HG03135 (cell line): ENCODE measurements around the gene MSRB3.

Experiments
- ATAC-seq: cut with Tn5 transposase; IDR thresholded peaks from one replicate; pipeline ENCODE4 v1.9.1; 2021; ENCODE audit warnings: mild to moderate bottlenecking, moderate library complexity; ENCODE audit not compliant: unreplicated experiment

Gene MSRB3

DNA sequence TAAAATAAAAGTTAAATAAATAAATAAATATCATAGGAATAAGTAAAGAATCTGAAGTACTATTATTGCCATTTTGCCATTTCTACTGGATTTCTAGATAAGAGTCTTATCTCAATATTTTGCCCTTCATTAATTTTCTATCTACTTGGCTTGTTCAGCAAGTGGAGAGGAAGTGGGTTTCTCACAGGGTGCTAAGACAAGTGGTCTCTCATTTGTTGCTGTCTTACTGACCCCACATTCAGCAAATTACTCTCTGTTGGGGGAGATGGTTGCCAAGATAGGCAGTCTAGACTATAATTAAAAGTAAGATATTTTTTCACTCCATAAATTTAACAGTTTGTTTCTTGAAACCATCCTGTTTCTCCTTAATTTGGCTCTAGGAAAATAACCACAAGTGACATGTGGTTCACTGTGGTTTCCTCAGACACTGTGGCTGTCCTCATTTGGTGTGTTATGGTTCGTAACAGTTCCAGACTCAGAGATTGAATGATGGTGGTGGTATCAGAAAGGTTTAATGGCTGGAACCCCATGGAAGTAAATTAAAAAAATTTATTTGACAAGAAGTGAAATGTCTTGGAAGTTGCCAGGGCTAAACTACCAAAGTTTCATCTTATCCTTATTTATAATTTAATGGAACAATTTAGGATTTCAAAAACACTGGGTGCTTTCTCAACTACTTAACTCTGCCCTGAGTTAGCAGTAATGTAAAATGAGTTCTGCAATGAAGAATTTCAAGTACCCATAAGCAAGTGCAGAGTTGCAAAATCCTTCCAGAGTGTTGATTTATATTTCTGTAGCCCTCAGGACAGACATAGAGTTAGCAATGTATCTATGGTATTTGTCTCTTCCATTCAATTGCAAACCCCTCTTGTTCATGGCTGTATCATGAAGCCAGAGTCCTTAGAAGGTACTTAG, 214.8 kb downstream of the MSRB3 start:
- no peak for ATAC-seq

DNA sequence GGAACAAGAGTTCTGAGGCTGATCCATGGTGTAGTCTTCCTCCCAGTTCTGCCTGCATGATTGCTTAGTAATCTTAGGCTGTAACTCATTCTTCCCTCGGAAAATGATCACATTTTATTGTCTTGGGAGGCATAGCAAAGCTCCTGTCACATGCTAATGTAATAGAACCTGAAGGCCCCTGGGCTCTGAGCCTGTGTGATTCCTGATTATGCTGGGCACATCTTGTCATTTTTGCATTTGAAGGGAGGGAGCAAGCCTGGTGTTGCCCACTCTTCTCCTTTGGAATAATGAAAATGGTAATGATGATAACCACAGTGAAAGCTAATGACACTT, 215.4 kb downstream of the MSRB3 start:
- no peak for ATAC-seq

DNA sequence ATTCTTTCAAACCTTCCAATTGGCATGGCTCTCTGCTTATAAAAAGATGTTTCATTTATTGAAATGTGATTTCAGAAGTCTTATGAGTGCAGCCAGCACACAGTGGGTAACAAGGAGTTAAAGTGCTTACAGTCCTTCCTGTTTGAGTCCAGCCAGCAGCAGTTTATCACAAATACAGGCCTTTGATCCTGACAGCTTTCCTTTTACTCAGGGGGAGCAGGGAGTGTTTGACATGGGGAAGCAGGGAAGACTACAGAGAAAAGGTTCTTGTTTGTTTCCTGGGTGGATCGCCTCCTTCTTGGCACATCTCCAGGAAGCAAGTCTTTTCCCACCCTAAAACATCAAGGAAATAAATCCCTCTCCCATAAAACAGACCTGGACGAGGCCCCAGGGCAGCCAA, 216.1 kb downstream of the MSRB3 start:
- ATAC-seq, result no peak

DNA sequence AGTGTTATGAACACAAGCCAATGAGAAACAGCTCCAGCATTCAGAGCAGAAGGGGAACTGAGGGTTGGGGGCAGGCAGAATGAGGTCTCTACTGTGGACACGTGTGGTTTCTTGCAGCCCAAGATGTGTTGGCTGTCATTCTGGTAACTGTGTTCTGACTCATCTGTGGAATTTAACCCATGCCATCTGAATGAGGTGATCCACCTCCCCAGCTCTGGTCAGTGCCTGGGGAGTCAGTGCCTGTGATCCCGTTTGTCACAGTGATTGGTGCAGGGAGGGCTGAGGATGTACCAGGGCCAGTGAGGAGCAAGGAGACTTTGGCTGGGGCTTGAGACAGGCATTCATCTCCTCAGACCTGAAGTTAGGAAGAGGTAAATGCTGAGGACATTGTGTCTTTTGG, 216.8 kb downstream of the MSRB3 start:
- ATAC-seq, result no peak

DNA sequence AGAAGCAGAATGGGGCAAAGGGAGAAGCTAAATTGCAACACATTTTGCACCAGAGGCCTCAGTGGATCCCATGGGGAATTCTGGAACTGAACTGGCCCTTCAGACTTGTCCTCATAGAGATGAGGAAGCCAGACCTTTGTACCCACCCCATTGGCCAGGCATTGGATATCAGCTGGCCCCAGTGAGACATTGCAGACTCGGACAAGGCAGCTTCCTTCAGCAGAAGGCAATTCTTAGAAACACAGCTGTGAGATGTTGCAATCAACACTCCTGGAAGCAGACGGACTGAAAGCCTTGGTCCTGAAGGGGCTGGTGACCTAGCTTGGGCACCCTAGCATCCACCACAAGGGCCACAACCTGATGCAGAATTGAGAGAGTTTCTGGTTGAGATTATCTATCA, 218.1 kb downstream of the MSRB3 start:
- ATAC-seq, result no peak

DNA sequence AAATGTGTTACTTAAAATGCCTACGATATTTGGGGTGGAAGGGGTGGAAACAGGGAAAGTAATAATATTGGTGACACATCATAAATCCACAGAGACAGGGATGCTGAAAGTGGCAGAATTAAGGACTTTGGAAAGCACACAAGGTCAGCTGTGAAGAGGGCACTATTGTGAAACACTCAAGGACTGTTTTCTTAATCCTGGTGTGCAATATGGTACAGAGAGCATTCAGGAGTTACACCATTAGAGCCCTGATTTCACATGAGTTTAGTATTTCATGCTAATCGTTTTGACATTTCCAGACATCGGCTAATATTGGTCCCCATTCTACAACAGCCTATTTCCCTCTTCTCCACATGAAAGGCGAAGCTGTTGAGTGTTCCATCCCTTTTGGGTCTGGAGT, 219.2 kb downstream of the MSRB3 start:
- no peak for ATAC-seq

DNA sequence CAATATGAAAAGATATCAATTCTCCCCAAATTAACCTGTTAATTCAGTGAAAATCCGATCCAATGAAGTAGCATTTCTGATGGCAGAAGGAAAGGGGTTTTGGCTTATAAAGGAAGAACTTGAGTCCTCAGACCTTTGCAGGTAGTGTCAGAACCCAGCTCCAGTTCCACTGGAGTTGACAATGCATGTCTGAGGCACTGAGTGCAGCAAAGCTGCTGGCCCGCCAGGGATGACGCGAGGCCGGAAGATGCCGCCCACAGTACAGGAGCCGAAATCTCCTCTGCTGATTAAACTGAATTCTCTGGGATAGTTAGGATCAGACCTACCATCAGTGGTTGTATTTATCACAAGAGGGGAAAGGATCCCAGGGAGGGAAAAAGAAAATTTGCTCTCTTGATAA, 220.7 kb downstream of the MSRB3 start:
- no peak for ATAC-seq

DNA sequence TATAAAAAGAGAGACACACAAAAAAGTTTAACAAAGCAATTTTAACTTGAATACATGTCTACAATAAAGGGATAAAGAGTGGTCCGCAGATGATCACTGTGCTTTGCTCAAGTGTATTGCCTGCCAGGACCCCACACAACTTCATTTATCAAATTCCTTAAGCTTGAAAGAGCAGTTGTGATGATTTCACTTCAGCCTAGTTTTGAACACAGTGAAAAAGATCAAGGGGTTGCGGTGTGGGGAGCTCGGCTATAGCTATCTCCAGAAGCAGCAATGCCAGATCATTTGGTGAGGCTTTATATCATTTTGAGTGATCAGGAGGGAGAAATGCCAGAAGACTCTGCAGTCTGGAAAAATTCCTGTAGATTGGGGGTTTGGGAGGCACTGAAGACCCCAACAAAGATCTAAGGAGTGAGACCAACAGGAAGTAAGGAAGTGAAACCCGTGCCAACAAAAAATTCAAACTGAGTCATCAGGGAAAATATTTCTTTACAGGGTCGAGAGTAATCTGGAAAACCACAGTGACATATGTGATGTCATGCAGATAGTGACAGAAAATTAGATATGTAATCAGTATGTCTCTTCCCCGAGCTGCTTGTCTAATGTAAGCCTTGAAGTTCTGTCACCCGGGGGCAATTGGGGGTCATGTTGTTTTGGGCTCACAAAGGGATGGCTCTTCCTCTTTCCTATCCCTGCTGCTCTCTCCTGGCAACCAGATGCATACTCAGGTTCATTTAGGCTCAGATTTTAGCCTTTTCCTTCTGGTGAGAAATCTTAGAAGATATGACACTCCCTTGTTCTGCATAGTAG, 221.8 kb downstream of the MSRB3 start:
- ATAC-seq, result no peak

DNA sequence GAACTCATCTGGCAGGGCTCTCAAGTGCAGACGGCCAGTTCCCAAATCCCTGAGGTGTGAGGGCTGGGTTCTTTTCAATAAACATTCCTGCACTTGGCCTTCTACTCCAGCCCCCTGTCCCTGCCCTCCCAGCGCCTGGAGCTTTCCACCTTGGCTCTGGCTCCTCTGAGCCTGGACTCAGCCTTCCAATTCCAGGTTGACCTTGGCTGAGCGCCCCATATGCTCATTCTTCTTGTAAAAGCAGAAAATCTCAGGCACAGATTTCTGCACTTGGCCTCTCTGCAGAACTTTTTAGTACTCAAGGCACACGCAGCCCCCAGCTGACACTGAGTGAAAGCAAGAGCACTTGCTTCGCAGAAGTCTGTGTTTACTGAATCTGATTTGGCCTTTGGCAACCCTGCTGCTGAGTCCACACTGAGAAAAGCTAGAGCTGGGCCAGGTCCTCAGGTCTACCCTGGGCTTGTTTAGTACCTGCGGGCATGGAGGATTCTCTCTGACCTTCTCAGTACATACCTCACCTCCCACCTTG, 222.7 kb downstream of the MSRB3 start:
- ATAC-seq, result no peak

DNA sequence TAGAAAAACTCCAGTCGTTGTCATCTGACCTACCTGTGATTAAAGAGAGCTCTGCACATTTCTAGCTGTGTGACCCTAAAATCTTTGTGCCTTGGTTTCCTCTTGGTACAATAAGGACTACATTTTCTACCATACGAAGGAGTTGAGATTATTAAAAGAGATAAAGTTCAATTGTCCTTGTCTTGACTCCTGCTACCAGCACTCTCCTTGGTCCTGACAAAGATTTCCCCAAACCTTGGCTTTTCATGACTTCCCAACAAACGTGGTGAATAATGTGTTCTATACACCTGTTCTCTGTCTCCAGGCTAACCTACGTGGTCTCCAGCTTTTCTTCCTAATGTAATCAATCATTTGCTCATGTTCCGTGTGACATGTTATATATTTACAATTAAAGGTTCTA, 223.5 kb downstream of the MSRB3 start:
- ATAC-seq, result no peak

DNA sequence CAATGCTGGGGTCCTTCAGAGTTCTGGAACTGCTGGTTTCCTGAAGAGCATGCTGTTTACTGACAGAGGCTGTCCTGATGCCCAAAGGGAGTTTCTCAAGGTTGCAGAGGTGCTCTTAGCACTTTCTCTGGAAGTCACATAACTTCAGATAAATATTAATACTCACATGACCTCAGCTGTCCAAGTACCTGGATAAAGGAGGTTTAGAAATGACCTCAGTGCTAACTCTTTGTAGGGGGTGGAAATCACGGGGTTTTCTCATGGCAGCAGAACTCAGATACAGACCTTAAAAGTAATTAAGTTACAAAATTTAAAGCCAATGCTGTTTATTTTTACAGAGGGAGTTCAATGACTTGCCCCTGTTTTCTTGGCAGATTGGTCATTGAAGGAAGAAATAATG, 225.9 kb downstream of the MSRB3 start:
- ATAC-seq, result no peak

DNA sequence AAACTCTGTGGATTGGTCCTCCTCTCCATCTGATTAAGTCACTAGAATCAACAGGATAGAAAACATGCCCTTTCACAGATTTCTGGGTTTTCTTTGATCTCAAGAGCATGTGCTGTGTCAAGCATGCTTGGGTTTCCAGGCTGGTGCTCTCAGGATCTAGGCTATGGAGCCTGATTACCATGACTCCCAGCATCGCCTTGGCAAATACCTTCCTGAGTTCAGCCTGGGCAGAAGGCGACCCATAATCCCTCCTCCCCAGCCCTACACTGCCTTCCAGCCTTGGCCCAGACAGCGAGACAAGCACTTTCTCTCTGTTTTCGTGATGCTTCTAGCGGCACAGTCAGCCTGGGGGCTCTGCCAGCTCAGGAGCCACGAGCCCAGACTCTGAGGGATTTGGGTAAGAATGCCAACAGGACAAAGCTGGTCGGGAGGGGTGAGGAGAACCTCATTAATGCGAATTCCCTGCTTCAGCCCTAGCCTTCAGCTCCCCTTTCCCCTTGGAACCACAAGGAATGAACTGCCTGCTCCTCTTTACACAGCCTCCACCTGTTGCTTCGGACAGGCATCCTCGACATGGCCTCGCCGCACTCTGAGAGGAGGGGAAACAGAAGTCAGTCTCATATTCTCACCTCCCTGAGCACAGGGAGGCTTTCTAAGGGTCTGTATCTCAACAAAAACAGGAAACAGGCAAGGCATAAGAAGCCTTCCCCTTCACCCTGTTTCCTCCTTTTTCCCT, 227.1 kb downstream of the MSRB3 start:
- no peak for ATAC-seq

DNA sequence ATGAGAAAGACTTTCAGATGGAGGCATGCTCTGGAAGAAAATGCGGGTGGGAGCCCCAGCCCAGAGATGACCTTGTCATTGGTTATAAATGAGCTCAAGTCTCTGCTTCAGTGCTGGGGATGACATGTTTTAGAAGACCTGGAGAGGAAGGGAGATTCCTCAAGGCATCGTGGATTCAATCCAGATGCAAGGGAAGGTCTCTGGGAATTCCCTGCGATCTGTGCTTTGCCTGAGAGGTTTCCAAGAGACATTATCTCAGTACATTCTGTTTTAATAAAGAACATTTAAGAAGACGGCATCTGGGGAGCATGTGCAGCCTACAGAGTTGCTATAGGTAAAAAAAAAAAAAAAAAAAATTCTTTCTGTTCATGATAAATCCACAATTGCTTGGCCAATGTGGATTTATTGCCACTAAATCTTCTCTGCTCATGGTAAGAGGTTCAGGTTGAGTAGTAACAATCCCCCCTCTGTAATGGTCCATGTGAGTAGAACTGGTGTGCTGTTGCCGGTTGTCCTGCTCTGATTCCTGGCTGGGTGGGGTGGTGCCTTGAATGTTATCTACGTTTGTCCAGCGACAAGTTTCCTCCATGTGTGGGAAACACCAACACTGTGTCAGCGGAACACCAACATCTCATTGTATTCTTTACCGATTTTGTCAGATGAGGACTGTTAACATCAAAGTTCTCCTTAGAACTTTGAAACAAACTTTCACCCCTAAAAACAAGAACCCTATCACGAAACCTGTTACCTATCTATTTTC, 230.0 kb downstream of the MSRB3 start:
- ATAC-seq, result no peak

DNA sequence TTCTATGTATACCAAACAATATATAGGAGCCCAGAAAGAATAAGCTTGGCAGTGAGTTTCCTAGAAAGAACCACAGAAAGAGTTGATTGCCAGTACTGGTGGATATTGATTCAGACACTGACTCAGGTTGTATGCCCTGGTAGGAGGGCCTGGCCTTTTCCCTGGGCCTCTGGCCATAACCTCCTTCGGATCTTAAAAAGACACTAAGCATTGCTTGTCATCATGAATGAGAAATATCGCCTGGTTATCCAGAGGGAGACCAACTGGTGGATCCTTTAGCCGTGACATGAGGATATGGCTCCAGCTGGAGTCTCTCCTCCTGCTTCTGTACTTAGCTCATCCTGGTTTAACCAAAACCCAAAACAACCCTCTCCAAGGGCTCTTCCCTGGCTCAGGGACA, 231.5 kb downstream of the MSRB3 start:
- no peak for ATAC-seq

DNA sequence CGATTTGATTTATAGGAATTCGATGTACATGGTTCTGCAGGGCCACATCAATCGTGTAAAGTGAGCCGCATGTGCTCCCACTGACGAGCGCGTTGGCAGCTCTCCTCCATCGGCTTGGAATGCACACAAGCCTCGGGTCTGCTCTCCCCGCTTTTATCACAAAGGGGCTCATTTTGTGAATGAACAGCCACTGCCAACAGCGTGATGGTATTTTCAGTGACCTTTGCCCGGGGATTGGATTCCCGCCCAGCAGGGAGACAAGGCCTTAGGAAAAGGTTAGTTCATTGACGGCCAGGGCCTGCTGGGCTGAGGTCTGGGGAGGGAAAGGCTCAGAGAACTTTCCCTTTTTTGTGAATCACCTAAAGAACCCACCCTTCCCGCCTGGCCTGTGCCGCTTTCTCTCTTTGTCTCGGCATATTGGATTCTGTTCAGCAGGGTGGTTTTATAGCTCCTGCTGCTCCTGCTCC, 232.1 kb downstream of the MSRB3 start:
- no peak for ATAC-seq

DNA sequence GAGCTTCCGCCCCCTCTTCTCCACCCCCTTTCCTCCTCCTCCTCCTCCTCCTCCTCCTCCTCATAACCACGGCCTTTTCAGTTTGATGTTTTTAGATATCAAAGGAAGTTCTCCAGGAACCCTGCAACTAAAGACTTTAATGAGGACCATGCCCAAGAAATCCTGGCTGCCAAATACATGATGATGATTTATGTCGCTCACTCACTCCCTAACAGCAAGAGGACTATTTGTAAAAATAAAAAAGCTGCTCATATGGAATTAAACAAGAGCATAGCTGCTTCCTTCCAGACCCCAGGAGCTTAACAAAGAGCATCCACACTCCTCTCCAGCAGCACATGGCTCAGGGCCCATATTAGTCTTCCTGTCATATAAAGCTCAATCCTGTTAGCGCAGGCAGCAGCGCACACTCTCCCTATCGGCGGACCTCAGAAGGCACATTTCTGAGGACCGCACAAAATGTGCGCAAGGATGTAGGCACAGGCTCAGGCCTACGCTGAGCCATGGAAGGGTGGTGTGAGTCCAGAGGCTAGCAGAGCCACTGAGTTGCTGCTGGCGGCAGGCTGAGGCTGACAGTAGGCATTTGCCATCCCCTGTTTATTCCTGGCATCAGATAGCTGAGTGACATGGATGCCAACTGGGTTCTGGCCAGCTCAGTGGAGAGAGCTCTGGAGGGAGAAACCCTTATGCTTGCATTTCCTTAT, 232.8 kb downstream of the MSRB3 start:
- no peak for ATAC-seq

DNA sequence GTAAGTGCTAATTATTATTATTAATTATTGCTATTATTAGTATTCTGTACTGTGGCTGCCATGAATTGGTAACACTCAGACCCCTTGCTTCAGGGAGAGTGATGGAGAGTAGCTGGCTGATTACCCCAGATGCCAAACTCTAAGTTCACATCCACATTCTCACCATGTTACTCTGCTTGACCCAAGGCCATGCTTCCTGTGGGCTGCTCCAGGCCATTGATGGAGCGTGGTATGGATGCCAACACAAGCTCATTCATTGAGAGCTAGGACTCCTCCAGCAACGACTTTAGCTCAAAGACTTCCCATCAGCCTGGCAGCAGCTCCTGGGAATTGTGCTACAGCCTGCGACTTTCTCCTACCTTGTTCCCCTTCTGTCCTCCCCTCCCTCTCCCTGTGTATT, 233.4 kb downstream of the MSRB3 start:
- ATAC-seq, result no peak
